HCEC 1CT (cell line): ENCODE measurements around the gene PHF14.

Experiments
- DNase-seq: peaks from one replicate; pipeline ENCODE4 v3.0.0-alpha.2; 2017

The PHF14 gene

GRCh38 chr7:11109659-11110058, 136.0 kb downstream of the PHF14 start:
- DNase-seq, result no peak

GRCh38 chr7:11120068-11120664, 146.5 kb downstream of the PHF14 start:
- DNase-seq, result no peak

- no peak for DNase-seq
These were observed 147.1 kb downstream of the PHF14 start for GRCh38 chr7:11120675-11121220.

GRCh38 chr7:11124856-11125559, 151.3 kb downstream of the PHF14 start:
- DNase-seq, result no peak

GRCh38 chr7:11127114-11127785, 153.6 kb downstream of the PHF14 start:
- no peak for DNase-seq

- no peak for DNase-seq
These were observed 154.3 kb downstream of the PHF14 start for GRCh38 chr7:11127988-11128387.

- DNase-seq, result no peak
These were observed 154.8 kb downstream of the PHF14 start for GRCh38 chr7:11128498-11128897.

GRCh38 chr7:11130012-11130411, 156.3 kb downstream of the PHF14 start:
- DNase-seq, result peak; percentile 24

- no peak for DNase-seq
These were observed 156.9 kb downstream of the PHF14 start for GRCh38 chr7:11130601-11131000.

GRCh38 chr7:11133436-11133959, 159.8 kb downstream of the PHF14 start:
- no peak for DNase-seq

- no peak for DNase-seq
These were observed 161.9 kb downstream of the PHF14 start for GRCh38 chr7:11135573-11135972.

- no peak for DNase-seq
These were observed 167.9 kb downstream of the PHF14 start for GRCh38 chr7:11141541-11141940.

GRCh38 chr7:11153694-11154093, 180.0 kb downstream of the PHF14 start:
- no peak for DNase-seq

- no peak for DNase-seq
These were observed 182.2 kb downstream of the PHF14 start for GRCh38 chr7:11155883-11156282.

GRCh38 chr7:11161499-11161898, 187.8 kb downstream of the PHF14 start:
- DNase-seq, result no peak

GRCh38 chr7:11163220-11163619, 189.5 kb downstream of the PHF14 start:
- no peak for DNase-seq

GRCh38 chr7:11166051-11166450, 192.4 kb downstream of the PHF14 start:
- DNase-seq, result no peak

GRCh38 chr7:11168650-11169170, 195.0 kb downstream of the PHF14 start:
- DNase-seq, result no peak

GRCh38 chr7:11170175-11170574, 196.5 kb downstream of the PHF14 start:
- no peak for DNase-seq

- no peak for DNase-seq
These were observed 197.3 kb downstream of the PHF14 start for GRCh38 chr7:11170863-11171568.

- no peak for DNase-seq
These were observed 198.0 kb downstream of the PHF14 start for GRCh38 chr7:11171569-11172192.

- DNase-seq, result no peak
These were observed 199.2 kb downstream of the PHF14 start for GRCh38 chr7:11172835-11173234.
